Epithelial cell of esophagus (primary cell): ENCODE measurements around the gene TEX35.

Source experiments
- DNase-seq: peaks from one replicate; pipeline ENCODE4 v3.0.0; 2010; ENCODE audit warnings: low read depth
- H3K4me3 ChIP-seq: 2 replicates; pipeline ENCODE4 v1.5.1; 2011; ENCODE audit warnings: mild to moderate bottlenecking, low read length, control low read depth
- CTCF ChIP-seq: IDR thresholded peaks from 2 replicates; pipeline ENCODE4 v1.5.1; 2011; ENCODE audit warnings: low read depth, mild to moderate bottlenecking, low read length, control low read depth, inconsistent platforms; ENCODE audit not compliant: insufficient read depth; ENCODE audit errors: missing control alignments

The TEX35 gene

GRCh38 chr1:178571807-178572206 is 58.9 kb downstream of the TEX35 start:
- H3K4me3 ChIP-seq: no peak overlapping the region
- no peak for TF ChIP-seq CTCF
- no peak for DNase-seq
